ENCODE results near the gene TNFRSF4.
"Not testable (repeated sequence)": the region's sequence is repeated elsewhere in the genome, so short reads cannot be mapped to it uniquely, and the experiment has no call there.

TNFRSF4 gene

DNA sequence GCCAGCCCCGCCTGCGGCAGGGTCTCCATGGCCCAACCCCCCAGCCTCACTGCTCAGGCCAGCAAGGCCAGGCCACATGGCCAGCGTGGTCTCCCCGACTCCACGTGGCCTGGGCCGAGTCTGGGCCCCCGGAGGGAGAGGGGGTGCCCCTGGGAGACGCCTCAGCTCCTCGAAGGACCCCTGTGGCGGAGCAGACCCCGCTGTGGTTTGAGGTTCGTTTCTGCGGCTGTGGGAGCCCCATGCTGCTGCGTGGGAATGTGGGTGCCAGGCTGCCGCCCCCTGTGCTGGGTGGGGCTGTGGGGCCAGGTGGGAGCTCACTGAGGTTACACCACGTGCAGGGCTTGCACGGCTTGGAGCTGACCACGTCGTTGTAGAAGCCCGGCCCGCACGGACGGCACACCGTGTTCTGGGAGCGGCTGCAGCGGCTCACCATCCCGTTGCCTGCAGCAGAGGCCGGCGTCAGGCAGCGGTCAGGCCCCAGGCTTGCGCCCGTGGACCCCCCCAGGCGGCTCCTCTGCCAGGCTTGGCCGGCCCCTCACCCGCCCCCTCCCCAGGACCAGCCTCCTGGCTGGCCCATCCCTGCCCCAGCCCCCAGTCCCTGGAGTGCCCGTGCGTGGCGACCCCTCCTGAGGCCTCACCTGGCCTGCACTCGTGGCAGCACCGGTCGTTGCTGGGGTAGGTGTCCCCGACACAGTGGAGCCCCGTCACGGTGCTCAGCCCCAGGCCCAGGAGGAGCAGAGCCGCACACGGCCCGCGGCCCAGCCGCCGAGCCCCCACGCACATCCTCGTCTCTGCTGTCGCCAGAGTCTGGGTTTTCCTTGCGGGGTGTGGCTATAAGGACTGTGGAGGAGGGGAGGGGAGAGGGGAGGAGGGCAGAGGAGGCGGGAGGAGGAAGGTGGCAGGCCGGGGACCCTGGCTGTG lies at the start of gene TNFRSF4:
Gene TNFRSF4, minus strand, starts transcription at position 809 of the 921 bp plus-strand sequence. Its CDS starts 26 bp downstream, at position 783.
- no peak for DNase-seq (ENCODE audit: low read depth)

GRCh38 chr1:1262758-1263157 lies 48.8 kb upstream of the TNFRSF4 start:
- no peak for DNase-seq (ENCODE audit: low read depth)

DNA sequence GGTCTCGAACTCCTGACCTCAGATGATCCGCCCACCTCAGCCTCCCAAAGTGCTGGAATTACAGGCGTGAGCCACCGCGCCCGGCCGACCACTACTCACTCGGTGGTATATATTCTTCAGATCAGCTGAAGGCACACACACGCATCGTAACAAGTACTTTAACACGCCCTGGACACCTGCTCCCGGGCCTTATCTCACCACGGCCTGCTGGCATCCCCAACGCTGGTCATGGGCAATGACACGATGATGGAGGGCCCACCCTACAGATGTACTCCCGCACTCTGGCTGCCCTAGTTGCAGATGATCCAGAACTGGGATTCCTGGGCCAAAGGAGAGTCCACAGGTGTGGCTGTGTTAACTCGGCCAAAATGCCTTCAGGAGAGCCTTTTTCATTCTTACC lies 48.1 kb upstream of the TNFRSF4 start:
- no peak for DNase-seq (ENCODE audit: low read depth)

DNA sequence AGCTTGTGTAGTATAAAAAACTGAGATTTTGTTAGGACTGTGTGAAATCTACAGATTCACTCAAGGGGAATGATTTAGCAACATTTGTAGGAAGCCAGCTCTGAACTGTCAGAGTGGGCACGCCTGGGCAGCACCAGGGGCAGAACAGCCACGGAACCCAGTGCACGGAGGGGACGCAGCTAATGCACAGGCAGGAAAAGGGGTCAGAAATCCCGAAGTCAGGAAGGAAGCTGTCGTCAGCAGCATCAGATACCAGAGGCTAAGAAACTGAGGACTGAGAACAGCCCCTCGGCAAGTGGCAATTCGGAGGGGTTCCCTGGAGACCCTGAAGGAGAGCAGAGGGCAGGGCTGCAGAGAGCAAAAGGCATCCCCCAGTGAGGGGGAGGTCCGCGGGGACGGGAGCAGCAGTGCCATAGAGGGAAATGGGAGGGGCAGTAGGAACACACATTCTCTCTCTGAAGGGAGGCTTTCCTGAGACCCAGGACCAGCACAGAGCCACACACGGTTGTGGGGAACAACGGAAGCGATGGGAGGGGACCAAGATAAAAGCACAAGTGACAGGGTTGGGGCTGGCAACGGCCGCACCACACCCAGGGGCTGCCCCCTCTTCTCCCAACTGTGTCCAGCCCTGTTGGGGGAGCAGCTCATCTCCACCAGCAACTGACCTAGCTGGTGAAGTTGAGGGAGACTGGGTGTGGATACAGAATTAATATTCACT lies 47.0 kb upstream of the TNFRSF4 start:
- DNase-seq (ENCODE audit: low read depth), result no peak

- DNase-seq (ENCODE audit: low read depth), result no peak
Observed at GRCh38 chr1:1259951-1260600, 46.1 kb upstream of the TNFRSF4 start.

GRCh38 chr1:1259540-1259939 lies 45.6 kb upstream of the TNFRSF4 start:
- DNase-seq (ENCODE audit: low read depth), result no peak

- no peak for DNase-seq (ENCODE audit: low read depth)
Observed at GRCh38 chr1:1259119-1259488, 45.2 kb upstream of the TNFRSF4 start.

GRCh38 chr1:1256956-1257871 lies 43.3 kb upstream of the TNFRSF4 start:
- DNase-seq (ENCODE audit: low read depth), result no peak

DNA sequence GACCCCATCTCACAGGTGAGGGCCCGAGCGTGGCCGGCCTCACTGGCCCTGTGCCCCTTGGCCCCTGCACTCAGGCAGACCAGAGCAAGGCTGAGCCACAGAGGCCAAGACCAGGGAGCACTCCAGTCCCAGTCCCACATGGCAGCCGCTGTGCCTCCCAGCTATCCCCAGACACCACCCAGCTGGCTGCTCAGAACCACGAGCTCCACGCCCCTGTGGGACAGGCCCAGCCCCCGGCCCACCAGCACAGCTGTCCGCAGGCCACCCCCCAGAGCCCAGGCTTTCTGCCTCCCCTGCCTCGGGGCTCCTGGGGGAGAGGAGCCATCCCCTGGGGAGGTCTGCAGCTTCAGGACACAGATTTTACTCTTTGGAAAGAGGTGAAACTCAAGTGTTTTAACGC lies 41.7 kb upstream of the TNFRSF4 start:
- DNase-seq (ENCODE audit: low read depth), result no peak

GRCh38 chr1:1255078-1255477 lies 41.1 kb upstream of the TNFRSF4 start:
- no peak for DNase-seq (ENCODE audit: low read depth)

DNA sequence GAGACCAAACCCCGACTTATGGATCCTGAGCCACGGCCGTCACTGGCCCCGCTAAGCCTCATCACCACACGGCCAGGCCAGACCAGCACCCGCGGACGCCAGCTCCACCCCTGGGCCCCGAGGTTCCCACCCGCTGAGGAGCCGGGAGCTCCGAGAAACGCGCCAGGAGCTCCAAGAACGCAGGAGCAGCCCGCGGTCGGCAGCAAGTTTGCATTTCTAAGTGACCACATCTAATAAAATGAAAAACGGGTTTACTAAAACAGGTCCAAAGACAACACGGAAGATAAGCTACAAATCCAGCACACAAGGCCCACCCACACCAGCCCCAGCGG lies 40.7 kb upstream of the TNFRSF4 start:
- DNase-seq (ENCODE audit: low read depth), result no peak

DNA sequence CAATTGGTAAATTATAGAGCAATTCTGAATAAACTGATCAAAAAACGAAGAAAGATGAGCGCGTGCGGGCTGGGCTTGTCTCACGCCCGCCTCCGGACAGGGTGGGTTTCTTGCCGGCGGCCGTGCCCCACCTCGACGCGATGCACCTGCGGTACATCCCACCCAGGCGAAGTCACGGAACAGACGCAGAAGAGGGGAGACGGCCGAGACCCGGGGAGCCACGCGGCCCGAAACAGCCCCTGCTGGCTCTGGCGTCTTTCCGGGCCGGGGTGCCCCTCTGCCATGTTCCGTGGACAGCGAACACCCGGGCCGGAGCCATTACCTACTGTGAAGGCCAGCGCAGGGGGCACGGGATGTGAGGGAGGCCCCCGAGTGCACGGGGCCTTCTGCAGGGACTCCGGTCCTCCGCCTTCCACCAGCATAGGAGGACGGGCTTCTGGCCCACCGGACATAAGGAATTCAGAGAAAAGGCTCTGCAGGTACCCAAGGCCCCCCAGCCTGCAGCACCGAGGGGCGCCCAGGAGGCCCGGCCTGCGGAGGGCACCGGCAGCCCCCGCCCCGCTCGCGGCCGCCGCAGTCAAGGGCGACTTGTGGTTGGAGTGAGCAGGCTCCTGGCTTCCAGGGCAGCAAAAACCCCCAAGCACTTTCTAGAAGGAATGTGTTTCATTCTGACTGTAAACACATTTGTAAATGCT lies 40.2 kb upstream of the TNFRSF4 start:
- no peak for DNase-seq (ENCODE audit: low read depth)

DNA sequence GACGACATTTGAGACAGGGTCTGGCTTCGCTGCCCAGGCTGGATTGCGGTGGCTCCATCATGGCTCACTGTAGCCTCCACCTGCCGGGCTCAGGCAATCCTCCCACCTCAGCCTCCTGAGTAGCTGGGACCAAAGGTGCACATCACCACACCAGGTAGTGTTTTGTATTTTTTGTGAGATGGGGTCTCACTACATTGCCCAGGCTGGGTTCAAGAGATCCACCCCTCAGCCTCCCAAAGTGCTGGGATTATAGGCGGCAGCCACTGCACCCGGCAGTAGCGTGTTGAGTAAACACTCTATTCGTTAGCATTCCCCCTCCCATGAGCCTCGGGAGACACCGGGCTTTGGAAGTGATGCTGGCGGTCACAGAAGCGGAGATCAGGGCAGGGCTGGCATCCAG lies 39.4 kb upstream of the TNFRSF4 start:
- DNase-seq (ENCODE audit: low read depth), result no peak

GRCh38 chr1:1250786-1251284 lies 36.9 kb upstream of the TNFRSF4 start:
- DNase-seq (ENCODE audit: low read depth), result no peak

- DNase-seq (ENCODE audit: low read depth), result not testable (repeated sequence)
Observed at GRCh38 chr1:1248009-1248913, 34.3 kb upstream of the TNFRSF4 start.

- DNase-seq (ENCODE audit: low read depth), result no peak
Observed at GRCh38 chr1:1247341-1247913, 33.5 kb upstream of the TNFRSF4 start.

- no peak for DNase-seq (ENCODE audit: low read depth)
Observed at GRCh38 chr1:1246577-1247340, 32.8 kb upstream of the TNFRSF4 start, which contains the start of gene C1QTNF12. TSS of gene C1QTNF12 (minus strand) at chr1:1246722. CDS start at chr1:1246690, 32 bp downstream.

- no peak for DNase-seq (ENCODE audit: low read depth)
Observed at GRCh38 chr1:1245817-1246576, 32.0 kb upstream of the TNFRSF4 start.
